Vagina (tissue), 2 donors: ENCODE data around the gene YWHAE. TPM values are rescaled to one million over a fixed set of nuclear protein-coding genes. Genes with fewer than 3 reads are reported as not detected.

ENCODE experiments used
- DNase-seq, 2 donors: peaks; one replicate each; pipeline ENCODE4 v3.0.0-alpha.2; 2017; ENCODE audit errors: extremely low spot score in 2 of 2
- H3K27ac ChIP-seq: fragments of 200-600 bp; sonication (generic); one replicate; pipeline ENCODE4 v1.5.1; 2019
- H3K27me3 ChIP-seq: fragments of 200-600 bp; sonication (generic); one replicate; pipeline ENCODE4 v1.5.1; 2019
- H3K36me3 ChIP-seq, 2 donors: fragments of 200-600 bp; sonication (generic); one replicate each; pipeline ENCODE4 v1.5.1; 2017 to 2019
- H3K4me1 ChIP-seq: fragments of 200-600 bp; sonication (generic); one replicate; pipeline ENCODE4 v1.5.1; 2019
- H3K4me3 ChIP-seq, 2 donors: fragments of 200-600 bp; sonication (generic); 1 replicate in 1 of 2; 2 replicates in 1 of 2; pipeline ENCODE4 v1.5.1; 2016 to 2019
- H3K9me3 ChIP-seq: fragments of 200-600 bp; sonication (generic); one replicate; pipeline ENCODE4 v1.5.1; 2019
- CTCF ChIP-seq, 3 experiments: fragments of 450-650 bp in 2 of 3; fragments of 200-600 bp in 1 of 3; sonication (generic) in 1 of 3; IDR thresholded peaks; one replicate each; pipeline ENCODE4 v1.5.1; 2017 to 2019; ENCODE audit warnings: antibody characterized with exemption in 3 of 3, mild to moderate bottlenecking in 2 of 3, moderate library complexity in 2 of 3
- POLR2A ChIP-seq, 2 donors: fragments of 450-650 bp; IDR thresholded peaks; one replicate each; pipeline ENCODE4 v1.6.1; 2017; ENCODE audit warnings: antibody characterized with exemption in 2 of 2, mild to moderate bottlenecking in 2 of 2, moderate library complexity in 2 of 2
- POLR2AphosphoS5 ChIP-seq, 2 donors: sonication (generic); formaldehyde crosslinking; IDR thresholded peaks; one replicate each; pipeline ENCODE4 v1.9.0; 2017; ENCODE audit warnings: antibody characterized with exemption in 2 of 2, mild to moderate bottlenecking in 2 of 2, low read depth in 1 of 2; ENCODE audit not compliant: insufficient read depth in 1 of 2
- intact Hi-C: fragments of 100-400 bp; cut with DNase I; formaldehyde crosslinking; loops from one replicate; pipeline ENCODE4 v1.15.1; 2023
- total RNA-seq: library from RNA; depleted of rRNA; stranded (reverse); fragments of >200 nt; gene quantifications from one replicate; pipeline ENCODE4 v1.2.3, GENCODE V29; 2016

The YWHAE gene
- total RNA-seq, 1 donor from 2014 or later: 487 TPM

DNA sequence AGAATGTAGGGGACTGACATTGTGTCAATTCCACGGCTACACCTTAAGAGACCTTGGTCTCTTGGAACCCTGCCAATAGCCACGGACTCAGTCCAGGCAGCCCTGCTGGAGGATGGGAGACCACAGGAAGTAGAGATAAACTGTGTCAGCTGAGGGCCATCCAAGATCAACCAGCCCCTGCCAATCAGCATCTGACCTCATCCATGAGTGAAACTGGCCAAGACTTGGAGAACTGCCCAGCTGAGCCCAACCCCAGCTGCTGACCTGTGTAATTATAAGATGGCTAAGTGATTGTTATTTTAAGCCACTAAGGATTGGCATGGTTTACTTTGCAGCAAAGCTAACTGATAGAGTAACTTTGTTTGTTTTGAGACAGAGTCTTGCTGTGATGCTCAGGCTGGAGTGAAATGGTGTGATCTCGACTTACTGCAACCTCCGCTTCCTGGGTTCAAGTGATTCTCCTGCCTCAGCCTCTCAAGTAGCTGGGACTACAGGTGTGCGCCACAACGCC lies 13.3 kb upstream of the YWHAE start:
- TF ChIP-seq POLR2A (IDR thresholded peaks at IDR 0.05): no peak
- no peak for TF ChIP-seq POLR2AphosphoS5 (IDR thresholded peaks at IDR 0.05; ENCODE audit: insufficient read depth in 1 of 2, low read depth in 1 of 2)
- TF ChIP-seq CTCF (IDR thresholded peaks at IDR 0.05): no peak
- H3K27ac ChIP-seq: no peak overlapping the region
- peaks cover 9% of the 10 kb centered on the region for H3K4me1 ChIP-seq
- H3K9me3 ChIP-seq: no peaks in the 10 kb centered on the region
- H3K27me3 ChIP-seq: no peaks in the 10 kb centered on the region
- no peaks in the 10 kb centered on the region for H3K36me3 ChIP-seq
- intact Hi-C loops: no loop called here
- no peak for DNase-seq
- H3K4me3 ChIP-seq: no peak overlapping the region

DNA sequence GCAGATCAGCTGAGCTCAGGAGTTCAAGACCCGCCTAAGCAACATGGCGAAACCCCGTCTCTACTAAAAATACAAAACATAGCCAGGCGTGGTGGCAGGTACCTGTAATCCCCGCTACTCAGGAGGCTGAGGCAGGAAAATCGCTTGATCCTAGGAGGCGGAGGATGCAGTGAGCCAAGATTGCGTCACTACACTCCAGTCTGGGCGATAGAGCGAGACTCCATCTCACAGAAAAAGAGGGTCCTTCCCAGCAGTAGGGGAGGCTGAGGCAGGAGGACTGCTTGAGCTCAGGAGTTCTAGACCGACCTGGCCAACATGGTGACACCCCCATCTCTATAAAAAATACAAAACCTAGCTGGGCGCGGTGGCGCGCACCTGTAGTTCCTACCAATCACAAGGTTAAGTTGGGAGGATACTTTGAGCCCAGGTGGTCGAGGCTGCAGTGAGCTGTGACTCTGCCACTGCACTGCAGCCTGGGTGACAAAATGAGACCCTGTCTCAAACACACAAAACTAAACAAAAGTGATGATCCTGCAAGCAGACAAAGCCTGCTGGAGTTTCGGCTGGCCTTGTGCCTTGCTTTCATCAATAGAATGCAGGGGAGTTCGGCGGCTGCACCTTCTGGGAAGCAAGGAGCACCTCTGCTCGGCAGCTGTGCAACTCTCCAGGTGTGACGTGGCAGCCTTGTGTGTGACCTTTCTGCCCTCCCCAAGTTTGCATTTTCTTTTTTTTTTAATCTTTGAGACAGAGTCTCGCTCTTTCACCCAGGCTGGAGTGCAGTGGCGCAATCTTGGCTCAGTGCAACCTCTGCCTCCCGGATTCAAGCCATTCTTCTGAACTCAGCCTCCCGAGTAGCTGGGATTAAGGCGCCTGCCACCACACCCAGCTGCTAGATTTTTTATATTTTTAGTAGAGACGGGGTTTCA lies 12.4 kb upstream of the YWHAE start:
- DNase-seq: no peak
- H3K4me1 ChIP-seq: peaks cover 9% of the 10 kb centered on the region
- H3K36me3 ChIP-seq: no peaks in the 10 kb centered on the region
- no peak overlapping the region for H3K27ac ChIP-seq
- no peak for TF ChIP-seq CTCF (IDR thresholded peaks at IDR 0.05)
- no peak for TF ChIP-seq POLR2AphosphoS5 (IDR thresholded peaks at IDR 0.05; ENCODE audit: insufficient read depth in 1 of 2, low read depth in 1 of 2)
- no peak for TF ChIP-seq POLR2A (IDR thresholded peaks at IDR 0.05)
- H3K9me3 ChIP-seq: no peaks in the 10 kb centered on the region
- no peaks in the 10 kb centered on the region for H3K27me3 ChIP-seq
- intact Hi-C loops: no loop called here
- no peak overlapping the region for H3K4me3 ChIP-seq

GRCh38 chr17:1402262-1402586 lies 2.2 kb upstream of the YWHAE start:
- H3K9me3 ChIP-seq: no peaks in the 10 kb centered on the region

GRCh38 chr17:1398931-1399678 lies 917 bp downstream of the YWHAE start:
- no peaks in the 10 kb centered on the region for H3K36me3 ChIP-seq
- H3K4me1 ChIP-seq: peaks cover 53% of the 10 kb centered on the region
- H3K4me3 ChIP-seq: peak overlapping the region; percentile 71 to 79
- DNase-seq: no peak
- H3K27ac ChIP-seq: peak overlapping the region; percentile 94
- intact Hi-C loops: no loop called here
- TF ChIP-seq CTCF (IDR thresholded peaks at IDR 0.05) (no peak), POLR2AphosphoS5 (IDR thresholded peaks at IDR 0.05; ENCODE audit: insufficient read depth in 1 of 2, low read depth in 1 of 2) (no peak), POLR2A (IDR thresholded peaks at IDR 0.05) (no peak)
- no peaks in the 10 kb centered on the region for H3K27me3 ChIP-seq
- H3K9me3 ChIP-seq: no peaks in the 10 kb centered on the region

More at GRCh38 chr17:1402262-1402586, 2.2 kb upstream of the YWHAE start:
- Histone ChIP-seq H3K27me3 (no peaks in the 10 kb centered on the region), H3K4me3 (no peak overlapping the region), H3K36me3 (no peaks in the 10 kb centered on the region), H3K27ac (no peak overlapping the region), H3K4me1 (peaks cover 21% of the 10 kb centered on the region)
- intact Hi-C loops: no loop called here
- TF ChIP-seq POLR2AphosphoS5 (IDR thresholded peaks at IDR 0.05; ENCODE audit: insufficient read depth in 1 of 2, low read depth in 1 of 2) (no peak), CTCF (IDR thresholded peaks at IDR 0.05) (no peak), POLR2A (IDR thresholded peaks at IDR 0.05) (no peak)
- no peak for DNase-seq
